Measurements from ENCODE around the gene SF3B3. TPM values are rescaled to one million over a fixed set of nuclear protein-coding genes. Genes with fewer than 3 reads are reported as not detected.
A peak's percentile ranks its signal among the peaks of the same experiment; 100 is the strongest.

The SF3B3 gene
- total RNA-seq, 1 donor from 2014 or later, result 278 TPM

- H3K4me3 Mint-ChIP-seq (ENCODE audit: unreplicated experiment), result no peak overlapping the region
- H3K27me3 Mint-ChIP-seq (ENCODE audit: unreplicated experiment), result peaks cover 5% of the 10 kb centered on the region
- DNase-seq, result no peak
- H3K9me3 Mint-ChIP-seq (ENCODE audit: unreplicated experiment), result peaks cover 2% of the 10 kb centered on the region
- no peaks in the 10 kb centered on the region for H3K4me1 Mint-ChIP-seq (ENCODE audit: low read depth, unreplicated experiment)
- TF ChIP-seq CTCF (IDR thresholded peaks at IDR 0.05; ENCODE audit: partially characterized antibody, unreplicated experiment), result no peak
- H3K27ac Mint-ChIP-seq (ENCODE audit: unreplicated experiment), result no peak overlapping the region
- H3K36me3 Mint-ChIP-seq (ENCODE audit: unreplicated experiment), result no peaks in the 10 kb centered on the region
These were observed 51.1 kb downstream of the SF3B3 start for GRCh38 chr16:70574595-70575271.

GRCh38 chr16:70575376-70575775 lies 51.8 kb downstream of the SF3B3 start:
- TF ChIP-seq CTCF (IDR thresholded peaks at IDR 0.05; ENCODE audit: partially characterized antibody, unreplicated experiment), result no peak
- peaks cover 5% of the 10 kb centered on the region for H3K27me3 Mint-ChIP-seq (ENCODE audit: unreplicated experiment)
- peaks cover 2% of the 10 kb centered on the region for H3K9me3 Mint-ChIP-seq (ENCODE audit: unreplicated experiment)
- H3K27ac Mint-ChIP-seq (ENCODE audit: unreplicated experiment), result no peak overlapping the region
- H3K36me3 Mint-ChIP-seq (ENCODE audit: unreplicated experiment), result no peaks in the 10 kb centered on the region
- DNase-seq, result no peak
- no peaks in the 10 kb centered on the region for H3K4me1 Mint-ChIP-seq (ENCODE audit: low read depth, unreplicated experiment)
- H3K4me3 Mint-ChIP-seq (ENCODE audit: unreplicated experiment), result no peak overlapping the region

GRCh38 chr16:70576431-70577255 lies 53.0 kb downstream of the SF3B3 start:
- Mint-ChIP-seq H3K27ac (ENCODE audit: unreplicated experiment) (peak overlapping the region; percentile 28), H3K4me3 (ENCODE audit: unreplicated experiment) (no peak overlapping the region), H3K4me1 (ENCODE audit: low read depth, unreplicated experiment) (no peaks in the 10 kb centered on the region), H3K36me3 (ENCODE audit: unreplicated experiment) (no peaks in the 10 kb centered on the region), H3K27me3 (ENCODE audit: unreplicated experiment) (peaks cover 5% of the 10 kb centered on the region), H3K9me3 (ENCODE audit: unreplicated experiment) (peaks cover 2% of the 10 kb centered on the region)
- no peak for DNase-seq
- no peak for TF ChIP-seq CTCF (IDR thresholded peaks at IDR 0.05; ENCODE audit: partially characterized antibody, unreplicated experiment)

- peaks cover 2% of the 10 kb centered on the region for H3K9me3 Mint-ChIP-seq (ENCODE audit: unreplicated experiment)
- H3K27me3 Mint-ChIP-seq (ENCODE audit: unreplicated experiment), result peaks cover 6% of the 10 kb centered on the region
These were observed 53.7 kb downstream of the SF3B3 start for GRCh38 chr16:70577256-70577698.

More at GRCh38 chr16:70577256-70577698, 53.7 kb downstream of the SF3B3 start:
- no peak for TF ChIP-seq CTCF (IDR thresholded peaks at IDR 0.05; ENCODE audit: partially characterized antibody, unreplicated experiment)
- Mint-ChIP-seq H3K36me3 (ENCODE audit: unreplicated experiment) (no peaks in the 10 kb centered on the region), H3K27ac (ENCODE audit: unreplicated experiment) (peak overlapping the region; percentile 28), H3K4me3 (ENCODE audit: unreplicated experiment) (no peak overlapping the region), H3K4me1 (ENCODE audit: low read depth, unreplicated experiment) (no peaks in the 10 kb centered on the region)
- no peak for DNase-seq

Measured in glutamatergic neuron (in vitro differentiated cells).